Measurements from ENCODE around the gene FAM193A.
"Not testable (repeated sequence)": the region's sequence is repeated elsewhere in the genome, so short reads cannot be mapped to it uniquely, and the experiment has no call there.

Gene FAM193A

DNA sequence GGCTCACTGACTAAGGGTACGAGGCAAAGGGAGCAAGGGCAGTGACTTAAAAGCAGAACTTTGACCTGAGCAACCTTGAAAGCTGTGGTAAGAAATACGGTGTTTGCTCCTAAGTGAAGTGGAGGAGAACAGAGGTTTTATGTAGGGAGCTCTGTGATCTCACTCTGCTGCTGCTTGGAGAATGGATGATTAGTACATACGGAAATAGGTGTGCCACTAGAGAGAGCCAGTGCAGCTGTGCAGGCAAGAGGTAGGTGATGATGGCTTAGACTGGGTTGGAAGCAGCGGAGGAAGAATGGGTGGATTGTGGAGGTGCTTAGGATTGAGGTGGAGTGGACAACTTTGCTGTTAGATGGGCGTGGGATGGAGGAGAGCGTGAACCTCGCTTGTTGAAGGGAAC, 85.0 kb downstream of the FAM193A start:
- no peak for DNase-seq

DNA sequence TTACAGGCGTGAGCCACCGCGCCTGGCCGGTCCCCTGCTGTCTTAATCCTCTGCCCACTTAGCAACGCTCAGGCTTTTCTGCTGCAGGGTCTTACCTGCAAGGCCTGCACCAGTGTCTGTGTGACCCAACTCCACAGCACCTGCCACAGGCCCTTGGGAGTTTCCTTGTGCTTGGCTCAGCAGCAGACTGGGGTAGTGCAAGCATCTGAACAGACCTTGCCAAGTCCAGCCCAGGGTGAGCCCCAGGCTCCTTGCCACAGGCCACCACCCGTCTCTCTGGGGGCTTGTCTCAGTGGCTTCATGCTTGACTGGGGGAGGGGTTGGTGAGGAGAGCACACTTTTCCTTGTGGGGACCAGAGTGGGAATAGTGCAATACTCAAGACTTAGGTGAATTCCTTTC, 87.0 kb downstream of the FAM193A start:
- no peak for DNase-seq

- DNase-seq: no peak
Measured at GRCh38 chr4:2624782-2625530, 88.5 kb downstream of the FAM193A start.

- no peak for DNase-seq
Measured at GRCh38 chr4:2626231-2626630, 89.8 kb downstream of the FAM193A start.

DNA sequence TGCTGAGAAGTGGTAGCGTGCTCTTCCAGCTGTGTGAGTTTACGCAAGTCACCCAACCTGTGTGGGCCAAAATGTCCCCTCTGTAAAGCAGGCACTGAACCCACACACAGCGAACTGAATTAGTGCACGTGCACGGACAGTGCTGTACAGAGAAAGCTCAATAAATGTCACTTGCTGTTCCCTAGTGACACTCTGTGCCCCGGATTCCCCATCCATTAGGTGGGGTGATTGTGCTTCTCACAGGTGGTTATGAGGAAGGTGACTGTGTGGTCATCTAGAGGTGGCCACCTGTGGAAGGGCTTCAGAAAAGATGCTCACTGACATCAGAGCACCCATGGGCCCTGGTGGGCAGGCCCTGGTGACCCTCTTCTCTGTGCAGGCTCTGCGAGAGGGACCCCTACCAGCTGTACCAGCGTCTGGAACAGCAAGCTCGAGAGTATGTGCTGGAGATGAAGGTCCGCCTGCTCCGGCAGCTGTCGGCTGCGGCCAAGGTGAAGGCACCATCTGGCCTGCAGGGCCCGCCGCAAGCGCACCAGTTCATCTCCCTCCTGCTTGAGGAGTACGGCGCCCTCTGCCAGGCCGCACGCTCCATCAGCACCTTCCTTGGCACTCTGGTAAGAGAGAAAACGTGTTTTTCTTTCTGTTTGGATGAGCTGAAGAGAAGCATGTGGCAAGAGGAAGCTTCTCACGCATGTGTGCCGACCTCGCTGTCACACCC, 94.3 kb downstream of the FAM193A start:
- no peak for DNase-seq

GRCh38 chr4:2634014-2634413, 97.6 kb downstream of the FAM193A start:
- DNase-seq: no peak

DNA sequence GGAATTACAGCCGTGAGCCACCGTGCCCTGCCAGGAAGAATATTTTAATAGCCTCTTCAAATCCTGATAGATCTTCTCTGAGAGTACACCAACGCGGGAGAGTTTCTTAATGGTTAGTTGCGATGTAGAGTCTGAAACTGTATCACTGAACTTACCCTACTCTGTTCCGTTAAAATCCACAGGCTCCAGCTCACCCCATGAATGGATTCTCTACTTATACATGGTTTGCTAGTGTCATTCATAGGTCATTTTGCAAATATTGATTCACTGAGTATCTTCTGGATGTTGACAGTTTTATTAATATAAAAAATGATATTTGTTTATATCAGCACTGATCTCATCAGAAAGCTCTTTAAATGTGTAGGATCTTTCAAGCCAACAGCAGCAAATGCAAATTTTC, 99.9 kb downstream of the FAM193A start:
- DNase-seq: no peak

DNA sequence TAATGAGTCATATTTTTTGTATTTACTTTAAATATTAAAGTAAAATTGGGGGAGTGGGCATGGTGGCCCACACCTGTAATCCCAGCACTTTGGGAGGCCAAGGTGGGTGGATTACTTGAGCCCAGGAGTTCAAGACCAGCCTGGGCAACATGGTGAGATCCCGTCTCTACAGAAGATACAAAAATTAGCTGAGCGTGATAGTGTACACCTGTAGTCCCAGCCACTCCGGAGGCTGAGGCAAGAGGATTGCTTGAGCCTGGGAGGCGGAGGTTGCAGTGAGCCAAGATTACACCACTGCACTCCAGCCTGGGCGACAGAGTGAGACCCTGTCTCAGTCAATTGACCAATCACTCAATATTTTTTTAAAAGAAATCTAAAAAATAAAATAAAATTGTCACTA, 100.5 kb downstream of the FAM193A start:
- DNase-seq: not testable (repeated sequence)

GRCh38 chr4:2637956-2638552, 101.6 kb downstream of the FAM193A start:
- no peak for DNase-seq

GRCh38 chr4:2638730-2639129, 102.3 kb downstream of the FAM193A start:
- DNase-seq: no peak

GRCh38 chr4:2642968-2643367, 106.5 kb downstream of the FAM193A start:
- no peak for DNase-seq

GRCh38 chr4:2643555-2643954, 107.1 kb downstream of the FAM193A start:
- no peak for DNase-seq

- DNase-seq: no peak
Measured at GRCh38 chr4:2646396-2647149, 110.1 kb downstream of the FAM193A start.

DNA sequence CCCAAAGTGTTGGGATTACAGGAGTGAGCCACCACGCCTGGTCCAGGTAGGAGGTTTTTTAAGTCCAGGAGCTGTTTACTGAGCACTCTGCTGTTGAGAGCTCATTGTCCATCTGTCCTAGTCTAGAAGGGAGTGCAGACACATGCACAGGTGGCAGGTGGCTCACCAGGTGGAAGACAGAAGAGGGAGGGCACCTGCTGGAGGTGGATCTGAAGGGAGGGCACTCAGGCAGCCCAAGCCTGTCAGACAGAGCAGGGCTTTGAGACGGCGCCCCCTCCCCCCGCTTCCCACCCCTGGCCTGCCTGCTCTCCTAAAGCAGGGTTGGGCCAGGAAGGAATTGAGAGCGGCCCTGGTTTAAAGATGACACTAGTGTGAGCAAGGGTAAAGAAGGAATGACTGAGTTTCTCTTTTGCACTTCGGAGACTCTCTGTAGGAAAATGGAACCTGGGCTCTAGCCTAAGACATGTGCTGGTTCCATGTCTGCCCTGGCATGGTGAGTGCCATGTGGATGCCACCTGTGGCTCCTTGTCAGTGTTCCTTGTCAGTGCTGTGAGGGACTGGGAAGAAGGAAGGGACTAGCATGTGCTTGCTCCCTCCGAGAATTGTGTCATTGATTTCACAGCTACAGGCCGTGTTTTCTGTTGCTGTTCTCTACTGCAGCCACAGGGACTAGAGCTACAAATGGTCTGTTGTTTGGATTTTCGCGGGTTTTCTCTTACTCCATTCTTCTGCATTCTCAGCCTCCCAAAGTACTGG, 111.1 kb downstream of the FAM193A start:
- DNase-seq: no peak

DNA sequence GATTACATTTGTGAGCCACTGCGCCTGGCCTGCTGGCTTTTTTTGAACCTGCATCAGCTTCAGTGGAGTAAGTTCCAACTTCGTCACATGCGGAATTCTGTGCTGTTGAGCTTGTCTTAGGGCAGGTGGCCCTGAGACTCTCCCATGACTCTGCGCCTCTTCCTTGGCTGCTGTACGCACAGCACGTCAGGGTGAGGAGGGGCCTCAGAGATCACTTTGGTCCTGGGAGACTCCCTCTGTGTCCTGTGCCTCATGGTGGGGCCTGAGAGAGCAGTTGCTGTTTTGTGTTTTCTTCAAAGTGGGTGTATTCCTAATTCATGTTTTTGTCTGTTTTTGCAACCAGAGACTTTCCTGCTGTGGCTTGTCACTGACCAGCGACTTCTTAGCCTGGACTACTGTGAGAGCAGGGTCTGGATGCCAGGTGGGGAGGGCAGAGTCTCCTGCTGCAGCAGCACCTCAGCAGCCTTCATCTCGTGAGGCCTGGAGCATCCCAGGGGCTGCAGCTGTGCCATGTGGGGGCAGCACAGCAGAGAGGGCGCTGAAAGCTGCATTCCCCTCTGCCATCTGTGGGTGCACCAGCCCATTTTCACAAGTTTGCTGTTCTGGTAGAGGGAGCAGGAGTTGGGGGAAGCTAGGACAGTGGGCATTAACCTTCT, 111.8 kb downstream of the FAM193A start:
- DNase-seq: no peak

DNA sequence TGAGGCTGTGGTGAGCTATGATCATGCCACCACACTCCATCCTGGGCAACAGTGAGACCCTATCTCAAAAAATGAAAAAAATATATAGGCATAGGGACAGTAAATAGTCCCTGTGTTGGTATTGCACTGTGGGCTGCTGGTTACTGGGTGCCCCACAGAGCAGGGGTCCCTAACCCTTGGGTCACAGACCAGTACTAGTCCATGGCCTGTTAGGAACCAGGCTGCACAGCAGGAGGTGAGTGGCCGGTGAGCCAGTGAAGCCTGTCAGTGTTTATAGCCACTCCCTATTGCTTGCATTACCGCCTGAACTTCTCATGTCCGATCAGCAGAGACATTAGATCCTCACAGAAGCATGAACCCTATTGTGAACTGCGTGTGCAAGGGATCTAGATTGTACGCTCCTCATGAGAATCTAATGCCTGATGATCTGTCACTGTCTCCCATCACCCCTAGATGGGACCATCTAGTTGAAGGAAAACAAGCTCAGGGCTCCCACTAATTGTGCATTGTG, 113.2 kb downstream of the FAM193A start:
- DNase-seq: no peak

DNA sequence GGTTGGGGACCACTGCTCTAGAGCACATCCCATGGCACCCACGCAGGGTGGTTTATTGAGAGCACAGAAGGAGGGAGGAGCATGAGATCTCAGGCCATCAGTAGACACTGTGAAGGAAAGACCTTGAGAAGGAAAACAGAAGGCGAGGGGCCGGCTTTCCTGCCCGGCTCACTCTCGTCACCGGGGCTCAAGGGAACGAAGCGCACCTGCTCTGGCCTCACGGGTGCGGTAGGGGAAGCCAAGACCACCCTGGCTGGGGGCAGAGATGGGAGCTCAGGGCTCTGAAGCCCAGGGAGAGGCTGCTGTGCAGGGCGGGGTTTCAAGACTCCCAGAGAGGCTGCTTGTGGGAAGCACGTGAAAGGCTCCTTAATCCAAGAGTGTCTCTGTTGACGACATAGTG, 113.8 kb downstream of the FAM193A start:
- no peak for DNase-seq

GRCh38 chr4:2651546-2651945, 115.1 kb downstream of the FAM193A start:
- DNase-seq: no peak

DNA sequence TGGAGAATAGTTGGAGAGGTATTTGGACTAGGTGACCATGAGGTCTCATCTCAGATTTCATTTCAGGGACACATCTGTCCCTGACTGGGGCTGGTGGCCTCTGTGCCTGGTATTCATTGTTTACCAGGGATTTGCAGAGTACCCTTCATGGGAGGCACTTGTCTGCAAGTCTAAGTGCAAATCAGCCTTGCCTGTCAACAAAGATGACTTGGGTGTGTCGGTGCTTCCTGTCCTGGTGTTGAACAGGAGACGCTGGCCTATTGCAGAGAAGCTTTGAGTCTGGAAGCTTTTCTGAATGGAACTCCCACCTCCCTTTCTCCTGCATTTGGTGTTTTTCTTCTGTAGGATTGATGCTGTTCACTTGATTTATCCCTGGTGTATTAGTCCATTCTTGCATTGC, 115.6 kb downstream of the FAM193A start:
- DNase-seq: no peak

DNA sequence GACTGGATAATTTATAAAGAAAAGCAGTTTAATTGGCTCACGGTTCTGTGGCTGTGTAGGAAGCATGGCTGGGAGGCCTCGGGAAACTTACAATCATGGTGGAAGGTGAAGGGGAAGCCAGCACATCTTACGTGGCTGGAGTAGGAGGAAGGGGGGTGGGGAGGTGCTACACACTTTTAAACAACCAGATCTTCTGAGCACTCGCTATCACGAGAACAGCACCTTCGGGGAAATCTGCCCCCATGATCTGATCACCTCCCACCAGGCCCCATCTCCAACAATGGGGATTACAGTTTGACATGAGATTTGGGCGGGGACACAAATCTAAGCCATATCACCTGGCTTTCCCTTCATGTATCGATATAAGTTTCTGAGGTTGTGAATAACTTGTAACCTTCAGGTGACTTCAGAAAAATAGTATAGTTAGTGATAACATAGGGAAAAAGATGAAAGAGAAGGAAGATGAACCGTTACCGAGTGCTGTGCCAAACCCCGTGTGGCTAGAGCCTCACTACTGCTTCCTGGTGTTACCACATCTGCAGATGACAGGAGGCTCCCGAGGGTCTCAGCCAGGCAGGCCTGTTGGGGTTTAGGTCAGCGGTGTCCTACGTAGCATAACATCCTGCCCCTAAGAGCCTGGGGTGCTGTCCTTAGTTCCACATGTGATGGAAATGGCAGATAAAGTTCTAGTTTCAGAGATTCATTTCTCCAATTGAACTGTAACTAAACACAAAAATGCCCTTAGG, 116.1 kb downstream of the FAM193A start:
- DNase-seq: no peak

GRCh38 chr4:2660596-2661211, 124.3 kb downstream of the FAM193A start:
- DNase-seq: no peak
